BJ (cell line): ENCODE data around the gene RET. TPM values are rescaled to one million over a fixed set of nuclear protein-coding genes. Genes with fewer than 3 reads are reported as not detected.

ENCODE experiments used
- CTCF ChIA-PET: fragments of 350-600 bp; formaldehyde crosslinking; extraction: SDS; loops from one replicate; lab custom pipeline; 2021; ENCODE audit warnings: antibody characterized with exemption, inconsistent platforms; lab: Yijun Ruan, JAX
- POLR2A ChIA-PET: fragments of 300-600 bp; sonication (Branson Sonifier 250); formaldehyde crosslinking; extraction: SDS; loops from one replicate; lab custom pipeline; 2021; ENCODE audit warnings: antibody characterized with exemption; lab: Charles Lee
- DNase-seq: peaks from one replicate; pipeline ENCODE4 v3.0.0-alpha.2; 2011; ENCODE audit warnings: low read depth
- H3K27me3 ChIP-seq: 2 replicates; pipeline ENCODE4 v1.6.0; 2011; ENCODE audit warnings: low read length; ENCODE audit not compliant: control insufficient read depth, insufficient read depth
- H3K36me3 ChIP-seq: 2 replicates; pipeline ENCODE4 v1.5.1; 2011; ENCODE audit warnings: low read length; ENCODE audit not compliant: control insufficient read depth, insufficient read depth
- H3K4me3 ChIP-seq: 2 replicates; pipeline ENCODE4 v1.5.1; 2011; ENCODE audit warnings: low read depth, mild to moderate bottlenecking, control low read depth, low read length
- CTCF ChIP-seq: IDR thresholded peaks from 2 replicates; pipeline ENCODE4 v1.5.1; 2011; ENCODE audit warnings: low read depth, mild to moderate bottlenecking, control low read depth, inconsistent platforms, low read length, moderate library complexity; ENCODE audit not compliant: insufficient read depth
- polyA plus RNA-seq: library from polyadenylated mRNA; depleted of rRNA; stranded (reverse); fragments of >200 nt; gene quantifications from 2 replicates; pipeline ENCODE4 v1.2.3, GENCODE V29; 2011

Gene RET
- polyA plus RNA-seq, 1 experiment: 0.29 TPM

DNA sequence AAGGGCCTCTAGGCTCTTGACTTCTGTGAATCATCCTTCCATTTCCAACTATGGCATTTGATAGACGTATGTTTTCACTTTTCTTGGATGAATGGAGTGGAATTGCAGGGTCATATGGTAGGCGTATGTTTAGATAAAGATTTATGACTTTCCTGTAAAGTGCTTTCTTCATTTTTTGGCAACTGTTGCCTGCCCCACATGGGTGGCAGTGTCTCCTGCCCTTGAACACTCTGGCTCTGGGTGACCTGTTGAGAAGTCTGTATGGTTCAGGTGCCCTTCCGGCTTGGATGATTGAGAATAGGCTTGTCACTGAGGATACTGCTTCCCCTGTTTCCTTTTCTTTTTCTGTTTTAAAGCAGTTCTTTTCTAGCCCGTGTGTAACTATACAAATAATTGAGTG is 23.1 kb downstream of the RET start:
- no peak for DNase-seq
- TF ChIP-seq CTCF: no peak
- Histone ChIP-seq H3K27me3 (peaks cover 3% of the 10 kb centered on the region), H3K36me3 (no peaks in the 10 kb centered on the region), H3K4me3 (no peak overlapping the region)
- ChIA-PET POLR2A (no interaction called here), CTCF (interaction anchor here (1.4 kb wide), 1 partner anchor 233 kb away, joined by 3 read pairs; no protein-coding TSS in a partner anchor)

DNA sequence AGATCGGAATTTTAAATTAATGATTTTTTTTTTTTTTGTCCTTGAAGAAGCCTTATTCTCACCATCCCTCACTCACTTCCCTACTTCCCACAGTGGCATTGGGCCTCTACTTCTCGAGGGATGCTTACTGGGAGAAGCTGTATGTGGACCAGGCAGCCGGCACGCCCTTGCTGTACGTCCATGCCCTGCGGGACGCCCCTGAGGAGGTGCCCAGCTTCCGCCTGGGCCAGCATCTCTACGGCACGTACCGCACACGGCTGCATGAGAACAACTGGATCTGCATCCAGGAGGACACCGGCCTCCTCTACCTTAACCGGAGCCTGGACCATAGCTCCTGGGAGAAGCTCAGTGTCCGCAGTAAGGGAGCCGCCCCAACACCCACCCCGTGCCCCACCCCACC is 23.5 kb downstream of the RET start:
- no peak for DNase-seq
- no peak for TF ChIP-seq CTCF
- Histone ChIP-seq H3K27me3 (peaks cover 3% of the 10 kb centered on the region), H3K36me3 (no peaks in the 10 kb centered on the region), H3K4me3 (no peak overlapping the region)
- ChIA-PET POLR2A (no interaction called here), CTCF (interaction anchor here (1.4 kb wide), 1 partner anchor 233 kb away, joined by 3 read pairs; no protein-coding TSS in a partner anchor)

DNA sequence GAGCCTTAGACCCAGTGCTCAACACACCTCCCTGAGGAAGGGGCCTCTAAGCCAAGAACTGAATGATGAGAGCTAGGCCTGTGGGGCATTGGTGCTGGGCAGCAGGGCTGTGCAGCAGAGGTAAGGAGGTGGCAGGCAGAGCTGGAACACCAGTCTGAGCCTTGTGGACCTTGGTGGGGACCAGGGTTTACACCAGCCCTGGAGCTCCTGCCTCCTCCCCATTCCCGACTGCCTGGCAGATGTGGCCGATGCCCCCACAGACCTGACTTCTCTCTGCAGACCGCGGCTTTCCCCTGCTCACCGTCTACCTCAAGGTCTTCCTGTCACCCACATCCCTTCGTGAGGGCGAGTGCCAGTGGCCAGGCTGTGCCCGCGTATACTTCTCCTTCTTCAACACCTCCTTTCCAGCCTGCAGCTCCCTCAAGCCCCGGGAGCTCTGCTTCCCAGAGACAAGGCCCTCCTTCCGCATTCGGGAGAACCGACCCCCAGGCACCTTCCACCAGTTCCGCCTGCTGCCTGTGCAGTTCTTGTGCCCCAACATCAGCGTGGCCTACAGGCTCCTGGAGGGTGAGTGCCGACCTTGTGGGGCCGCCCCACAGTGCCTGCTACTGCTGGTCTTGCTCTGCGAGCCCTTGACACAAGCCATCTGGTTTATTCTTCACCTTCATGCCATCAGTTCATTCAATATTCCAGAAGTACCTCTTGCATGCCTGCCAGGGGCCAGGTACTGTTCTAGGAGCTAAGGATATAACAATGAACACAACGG is 25.4 kb downstream of the RET start:
- Histone ChIP-seq H3K36me3 (no peaks in the 10 kb centered on the region), H3K4me3 (no peak overlapping the region), H3K27me3 (peaks cover 3% of the 10 kb centered on the region)
- POLR2A ChIA-PET: no interaction called here
- CTCF ChIA-PET: interaction anchor here (7.2 kb wide), 1 partner anchor 237 kb away, joined by 57 read pairs; no protein-coding TSS in a partner anchor
- no peak for TF ChIP-seq CTCF
- no peak for DNase-seq

GRCh38 chr10:43105102-43105955 is 28.5 kb downstream of the RET start:
- POLR2A ChIA-PET: no interaction called here
- H3K36me3 ChIP-seq: no peaks in the 10 kb centered on the region
- CTCF ChIA-PET: interaction anchor here (0.6 to 7.2 kb wide), 9 partner anchors 12 to 352 kb away, joined by 3 to 57 read pairs (median 3); no protein-coding TSS in a partner anchor

More at GRCh38 chr10:43105102-43105955, 28.5 kb downstream of the RET start:
- DNase-seq: peak; percentile 19
- peak; percentile 85 for TF ChIP-seq CTCF
- H3K27me3 ChIP-seq: peaks cover 3% of the 10 kb centered on the region
- H3K4me3 ChIP-seq: peak overlapping the region; percentile 57
